GM23338 (cell line): ENCODE results near the gene POLR2L. TPM values are rescaled to one million over a fixed set of nuclear protein-coding genes. Genes with fewer than 3 reads are reported as not detected.

Source experiments
- ATAC-seq: fragments of 200-7000 bp; cut with Tn5 transposase; 3 replicates; pipeline ENCODE4 v1.9.1; 2020
- DNase-seq: peaks from one replicate; pipeline ENCODE4 v3.0.0-alpha.2; 2015; ENCODE audit warnings: low spot score
- H2AFZ ChIP-seq: fragments of 200-600 bp; sonication (generic); 2 replicates; pipeline ENCODE4 v1.8.0; 2016; ENCODE audit warnings: antibody characterized with exemption, mild to moderate bottlenecking, moderate library complexity
- H3F3A ChIP-seq: fragments of 200-600 bp; sonication (generic); replicated peaks from 2 replicates; pipeline ENCODE4 v1.8.0; 2017; ENCODE audit warnings: antibody characterized with exemption, mixed run types, low read depth
- H3K27ac ChIP-seq: fragments of 200-600 bp; sonication (generic); 2 replicates; pipeline ENCODE4 v1.6.1; 2016; ENCODE audit warnings: low read depth
- H3K27me3 ChIP-seq: fragments of 200-600 bp; sonication (generic); 2 replicates; pipeline ENCODE4 v1.8.0; 2016; ENCODE audit warnings: mild to moderate bottlenecking, mixed run types, moderate library complexity; ENCODE audit not compliant: insufficient read depth
- H3K36me3 ChIP-seq: fragments of 200-600 bp; sonication (generic); 2 replicates; pipeline ENCODE4 v1.8.0; 2016; ENCODE audit warnings: mild to moderate bottlenecking; ENCODE audit not compliant: insufficient read depth
- H3K4me1 ChIP-seq: fragments of 200-600 bp; sonication (generic); 2 replicates; pipeline ENCODE4 v1.8.0; 2016; ENCODE audit warnings: mild to moderate bottlenecking, moderate library complexity; ENCODE audit not compliant: insufficient read depth
- H3K4me2 ChIP-seq: fragments of 200-600 bp; sonication (generic); 2 replicates; pipeline ENCODE4 v1.7.1; 2017; ENCODE audit warnings: mixed run types
- H3K4me3 ChIP-seq: fragments of 200-600 bp; sonication (generic); 2 replicates; pipeline ENCODE4 v1.6.1; 2016; ENCODE audit warnings: mixed run types
- H3K79me2 ChIP-seq: fragments of 200-600 bp; sonication (generic); replicated peaks from 2 replicates; pipeline ENCODE4 v1.8.0; 2017; ENCODE audit warnings: mild to moderate bottlenecking; ENCODE audit not compliant: insufficient read depth
- H3K9me2 ChIP-seq: fragments of 200-600 bp; sonication (generic); 2 replicates; pipeline ENCODE4 v1.8.0; 2017; ENCODE audit not compliant: insufficient read depth
- H4K20me1 ChIP-seq: fragments of 200-600 bp; sonication (generic); replicated peaks from 2 replicates; pipeline ENCODE4 v1.8.0; 2017; ENCODE audit warnings: mild to moderate bottlenecking; ENCODE audit not compliant: insufficient read depth
- H3K27ac Mint-ChIP-seq: 2 replicates; pipeline ENCODE4 v1.8.0; 2020; ENCODE audit warnings: inconsistent platforms, mild to moderate bottlenecking, moderate library complexity, mixed read lengths
- H3K27me3 Mint-ChIP-seq: 3 replicates; pipeline ENCODE4 v1.8.0; 2022; ENCODE audit warnings: low read depth, mild to moderate bottlenecking, moderate library complexity, mixed read lengths, inconsistent platforms; ENCODE audit not compliant: insufficient read depth, poor library complexity
- H3K36me3 Mint-ChIP-seq: 3 replicates; pipeline ENCODE4 v1.8.0; 2021; ENCODE audit warnings: low read depth, mild to moderate bottlenecking, inconsistent platforms, moderate library complexity, mixed read lengths
- H3K4me1 Mint-ChIP-seq: 3 replicates; pipeline ENCODE4 v1.8.0; 2020; ENCODE audit warnings: mild to moderate bottlenecking, inconsistent platforms, mixed read lengths
- H3K4me3 Mint-ChIP-seq: 3 replicates; pipeline ENCODE4 v1.8.0; 2021; ENCODE audit warnings: moderate library complexity, mild to moderate bottlenecking, inconsistent platforms, mixed read lengths
- H3K9me3 Mint-ChIP-seq: 3 replicates; pipeline ENCODE4 v1.8.0; 2020; ENCODE audit warnings: moderate library complexity, mild to moderate bottlenecking, inconsistent platforms, mixed read lengths
- EZH2 ChIP-seq: fragments of 200-600 bp; sonication (generic); IDR thresholded peaks from one replicate; pipeline ENCODE4 v1.8.0; 2017; ENCODE audit warnings: antibody characterized with exemption, mild to moderate bottlenecking, low read depth; ENCODE audit not compliant: unreplicated experiment
- JUNB ChIP-seq: IDR thresholded peaks from one replicate; pipeline ENCODE4 v1.6.1; 2016; ENCODE audit warnings: antibody characterized with exemption; ENCODE audit not compliant: unreplicated experiment
- NANOG ChIP-seq: IDR thresholded peaks from 2 replicates; pipeline ENCODE4 v1.6.1; 2016; ENCODE audit warnings: antibody characterized with exemption, borderline replicate concordance
- POLR2AphosphoS5 ChIP-seq: IDR thresholded peaks from 2 replicates; pipeline ENCODE4 v1.6.1; 2016; ENCODE audit warnings: antibody characterized with exemption, low read depth
- STAT1 ChIP-seq: IDR thresholded peaks from one replicate; pipeline ENCODE4 v1.6.1; 2016; ENCODE audit warnings: antibody characterized with exemption; ENCODE audit not compliant: unreplicated experiment
- ZNF114 ChIP-seq: fragments of 250-450 bp; sonication (Bioruptor Pico); IDR thresholded peaks from 2 replicates; pipeline ENCODE4 v1.5.0; 2020; ENCODE audit warnings: mild to moderate bottlenecking, moderate library complexity
- ZNF331 ChIP-seq: fragments of 250-450 bp; sonication (Bioruptor Pico); IDR thresholded peaks from 2 replicates; pipeline ENCODE4 v1.5.0; 2020; ENCODE audit warnings: low read depth, mild to moderate bottlenecking, moderate library complexity
- polyA plus RNA-seq: library from polyadenylated mRNA; unstranded; fragments of >200 nt; fragmentation: Nextera tagmentation; extraction: Ambion mirVana; gene quantifications from 2 replicates; pipeline ENCODE4 v1.2.1, GENCODE V29; 2016
- total RNA-seq: library from RNA; depleted of rRNA; stranded (reverse); fragments of >200 nt; shearing (Covaris generic); gene quantifications from 2 replicates; pipeline ENCODE4 v1.2.3, GENCODE V29; 2014
- TF ChIP-seq, protein P1 (sequence below): IDR thresholded peaks from one replicate; pipeline ENCODE4 v1.6.1; 2018; ENCODE audit warnings: antibody characterized with exemption; ENCODE audit not compliant: unreplicated experiment
- TF ChIP-seq, protein P2 (sequence below), 2 experiments: fragments of 200-600 bp in 1 of 2; sonication (generic) in 1 of 2; conservative IDR thresholded peaks; 2 replicates each; pipeline versions ENCODE4 v1.5.1 to v1.6.1; 2016 to 2017; ENCODE audit warnings: antibody characterized with exemption in 2 of 2, low read depth in 2 of 2, mild to moderate bottlenecking in 2 of 2, moderate library complexity in 1 of 2
- TF ChIP-seq, protein P3 (sequence below): IDR thresholded peaks from 2 replicates; pipeline ENCODE4 v1.6.1; 2016; ENCODE audit warnings: antibody characterized with exemption

Gene POLR2L
- total and polyA plus RNA-seq, 2 experiments from 2014 or later, result 32.2 to 369 TPM

DNA sequence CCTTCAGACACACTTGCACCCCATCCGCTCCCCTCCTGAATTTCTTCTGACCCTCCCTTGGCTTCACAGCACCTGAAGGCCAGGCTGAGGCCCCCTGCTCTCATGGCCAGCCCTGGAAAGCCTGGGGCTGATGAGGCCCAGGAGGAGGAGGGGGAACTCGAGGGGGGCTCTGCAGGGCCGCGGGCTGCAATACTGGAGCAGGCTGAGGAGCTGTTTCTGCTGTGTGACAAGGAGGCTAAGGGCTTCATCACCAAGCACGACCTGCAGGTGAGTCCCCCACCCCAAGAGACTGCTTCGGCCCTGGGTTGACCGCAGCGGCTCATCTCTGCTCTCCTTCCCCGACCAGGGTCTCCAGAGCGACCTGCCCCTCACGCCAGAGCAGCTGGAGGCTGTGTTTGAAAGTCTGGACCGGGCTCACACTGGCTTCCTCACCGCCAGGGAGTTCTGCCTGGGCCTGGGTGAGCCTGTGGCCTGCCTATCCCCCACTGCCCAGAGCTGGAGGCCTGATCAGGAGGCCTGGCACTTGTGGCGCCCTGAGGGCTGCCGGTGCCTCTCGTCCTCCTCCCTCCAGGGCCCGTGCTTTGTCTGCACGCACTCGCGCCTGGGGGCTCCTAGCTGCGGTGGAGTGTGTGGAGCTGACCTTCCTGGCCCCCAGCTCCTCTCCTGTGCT lies 13.7 kb downstream of the POLR2L start (continued):
- TF ChIP-seq, protein P1, sequence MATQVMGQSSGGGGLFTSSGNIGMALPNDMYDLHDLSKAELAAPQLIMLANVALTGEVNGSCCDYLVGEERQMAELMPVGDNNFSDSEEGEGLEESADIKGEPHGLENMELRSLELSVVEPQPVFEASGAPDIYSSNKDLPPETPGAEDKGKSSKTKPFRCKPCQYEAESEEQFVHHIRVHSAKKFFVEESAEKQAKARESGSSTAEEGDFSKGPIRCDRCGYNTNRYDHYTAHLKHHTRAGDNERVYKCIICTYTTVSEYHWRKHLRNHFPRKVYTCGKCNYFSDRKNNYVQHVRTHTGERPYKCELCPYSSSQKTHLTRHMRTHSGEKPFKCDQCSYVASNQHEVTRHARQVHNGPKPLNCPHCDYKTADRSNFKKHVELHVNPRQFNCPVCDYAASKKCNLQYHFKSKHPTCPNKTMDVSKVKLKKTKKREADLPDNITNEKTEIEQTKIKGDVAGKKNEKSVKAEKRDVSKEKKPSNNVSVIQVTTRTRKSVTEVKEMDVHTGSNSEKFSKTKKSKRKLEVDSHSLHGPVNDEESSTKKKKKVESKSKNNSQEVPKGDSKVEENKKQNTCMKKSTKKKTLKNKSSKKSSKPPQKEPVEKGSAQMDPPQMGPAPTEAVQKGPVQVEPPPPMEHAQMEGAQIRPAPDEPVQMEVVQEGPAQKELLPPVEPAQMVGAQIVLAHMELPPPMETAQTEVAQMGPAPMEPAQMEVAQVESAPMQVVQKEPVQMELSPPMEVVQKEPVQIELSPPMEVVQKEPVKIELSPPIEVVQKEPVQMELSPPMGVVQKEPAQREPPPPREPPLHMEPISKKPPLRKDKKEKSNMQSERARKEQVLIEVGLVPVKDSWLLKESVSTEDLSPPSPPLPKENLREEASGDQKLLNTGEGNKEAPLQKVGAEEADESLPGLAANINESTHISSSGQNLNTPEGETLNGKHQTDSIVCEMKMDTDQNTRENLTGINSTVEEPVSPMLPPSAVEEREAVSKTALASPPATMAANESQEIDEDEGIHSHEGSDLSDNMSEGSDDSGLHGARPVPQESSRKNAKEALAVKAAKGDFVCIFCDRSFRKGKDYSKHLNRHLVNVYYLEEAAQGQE, result no peak
- no peak for TF ChIP-seq ZNF331 (CRISPR knock-in tag)
- no peak; the same call in 1 of the 2 replicates for TF ChIP-seq POLR2AphosphoS5
- TF ChIP-seq, protein P2, sequence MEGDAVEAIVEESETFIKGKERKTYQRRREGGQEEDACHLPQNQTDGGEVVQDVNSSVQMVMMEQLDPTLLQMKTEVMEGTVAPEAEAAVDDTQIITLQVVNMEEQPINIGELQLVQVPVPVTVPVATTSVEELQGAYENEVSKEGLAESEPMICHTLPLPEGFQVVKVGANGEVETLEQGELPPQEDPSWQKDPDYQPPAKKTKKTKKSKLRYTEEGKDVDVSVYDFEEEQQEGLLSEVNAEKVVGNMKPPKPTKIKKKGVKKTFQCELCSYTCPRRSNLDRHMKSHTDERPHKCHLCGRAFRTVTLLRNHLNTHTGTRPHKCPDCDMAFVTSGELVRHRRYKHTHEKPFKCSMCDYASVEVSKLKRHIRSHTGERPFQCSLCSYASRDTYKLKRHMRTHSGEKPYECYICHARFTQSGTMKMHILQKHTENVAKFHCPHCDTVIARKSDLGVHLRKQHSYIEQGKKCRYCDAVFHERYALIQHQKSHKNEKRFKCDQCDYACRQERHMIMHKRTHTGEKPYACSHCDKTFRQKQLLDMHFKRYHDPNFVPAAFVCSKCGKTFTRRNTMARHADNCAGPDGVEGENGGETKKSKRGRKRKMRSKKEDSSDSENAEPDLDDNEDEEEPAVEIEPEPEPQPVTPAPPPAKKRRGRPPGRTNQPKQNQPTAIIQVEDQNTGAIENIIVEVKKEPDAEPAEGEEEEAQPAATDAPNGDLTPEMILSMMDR (conservative IDR thresholded peaks at IDR 0.05; ENCODE audit: low read depth in 2 of 2), result no peak
- TF ChIP-seq, protein P3, sequence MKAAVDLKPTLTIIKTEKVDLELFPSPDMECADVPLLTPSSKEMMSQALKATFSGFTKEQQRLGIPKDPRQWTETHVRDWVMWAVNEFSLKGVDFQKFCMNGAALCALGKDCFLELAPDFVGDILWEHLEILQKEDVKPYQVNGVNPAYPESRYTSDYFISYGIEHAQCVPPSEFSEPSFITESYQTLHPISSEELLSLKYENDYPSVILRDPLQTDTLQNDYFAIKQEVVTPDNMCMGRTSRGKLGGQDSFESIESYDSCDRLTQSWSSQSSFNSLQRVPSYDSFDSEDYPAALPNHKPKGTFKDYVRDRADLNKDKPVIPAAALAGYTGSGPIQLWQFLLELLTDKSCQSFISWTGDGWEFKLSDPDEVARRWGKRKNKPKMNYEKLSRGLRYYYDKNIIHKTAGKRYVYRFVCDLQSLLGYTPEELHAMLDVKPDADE, result no peak; the same call in 1 of the 2 replicates
- TF ChIP-seq EZH2, result no peak
- TF ChIP-seq JUNB, result no peak
- TF ChIP-seq STAT1, result no peak
- TF ChIP-seq ZNF114, result no peak
- TF ChIP-seq NANOG, result no peak

DNA sequence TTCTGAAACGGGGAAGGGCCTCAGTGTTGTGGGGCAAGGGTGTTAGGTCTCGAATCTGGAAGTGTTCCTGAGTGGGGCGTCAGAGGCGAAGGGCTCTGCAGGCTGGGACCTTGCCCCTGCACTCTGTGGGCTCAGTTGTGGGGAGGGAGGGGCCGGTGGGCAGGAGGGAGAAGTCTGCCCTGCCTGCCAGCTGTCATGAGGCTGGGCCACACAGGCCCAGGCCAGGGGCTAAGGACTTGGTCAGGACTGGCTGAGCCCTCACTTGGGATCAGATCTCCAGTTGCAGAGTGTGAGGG lies 14.5 kb downstream of the POLR2L start, which contains the start of gene CRACR2B:
CRACR2B (plus strand) TSS at position 23 of the 296 bp plus-strand sequence. CDS start 689 bp downstream, outside the sequence.
- Mint-ChIP-seq H3K27ac (0 out of 2 replicates have a peak within 1 kb of the TSS, but pooled peaks have one; percentile 67), H3K27me3 (peaks cover 61% of the 10 kb centered on the region), H3K4me3 (peak within 1 kb of the TSS; percentile 79), H3K36me3 (peaks cover 7% of the 10 kb centered on the region; the same call in 1 of the 3 replicates), H3K9me3 (no peaks in the 10 kb centered on the region; the same call in 2 of the 3 replicates), H3K4me1 (peaks cover 42% of the 10 kb centered on the region)
- no peaks in the 10 kb centered on the region; the same call in 1 of the 2 replicates for H4K20me1 ChIP-seq
- peaks cover 28% of the 10 kb centered on the region for H3K27me3 ChIP-seq
- DNase-seq, result no peak
- H3K4me2 ChIP-seq, result peak within 1 kb of the TSS; percentile 98
- ATAC-seq, result no peak
- H3K79me2 ChIP-seq, result no peaks in the 10 kb centered on the region
- peaks cover 26% of the 10 kb centered on the region for H3K4me1 ChIP-seq
- H3K36me3 ChIP-seq, result no peaks in the 10 kb centered on the region
- H2AFZ ChIP-seq, result peak within 1 kb of the TSS; percentile 96
- no peaks in the 10 kb centered on the region for H3K9me2 ChIP-seq
- peaks cover 24% of the 10 kb centered on the region for H3F3A ChIP-seq
- peak within 1 kb of the TSS; percentile 89 for H3K4me3 ChIP-seq
- peak within 1 kb of the TSS; percentile 90 for H3K27ac ChIP-seq
- no peak for TF ChIP-seq ZNF114
- TF ChIP-seq POLR2AphosphoS5, result no peak
- no peak for TF ChIP-seq JUNB
- TF ChIP-seq, protein P3, result no peak
- TF ChIP-seq, protein P2 (conservative IDR thresholded peaks at IDR 0.05; ENCODE audit: low read depth in 2 of 2), result no peak
- no peak for TF ChIP-seq STAT1
